ENCODE results near the gene ITGB3BP. TPM values are rescaled to one million over a fixed set of nuclear protein-coding genes. Genes with fewer than 3 reads are reported as not detected.

ITGB3BP gene
- total and polyA plus RNA-seq, 7 donors: 9.4 to 25.3 (median 17.3) TPM

DNA sequence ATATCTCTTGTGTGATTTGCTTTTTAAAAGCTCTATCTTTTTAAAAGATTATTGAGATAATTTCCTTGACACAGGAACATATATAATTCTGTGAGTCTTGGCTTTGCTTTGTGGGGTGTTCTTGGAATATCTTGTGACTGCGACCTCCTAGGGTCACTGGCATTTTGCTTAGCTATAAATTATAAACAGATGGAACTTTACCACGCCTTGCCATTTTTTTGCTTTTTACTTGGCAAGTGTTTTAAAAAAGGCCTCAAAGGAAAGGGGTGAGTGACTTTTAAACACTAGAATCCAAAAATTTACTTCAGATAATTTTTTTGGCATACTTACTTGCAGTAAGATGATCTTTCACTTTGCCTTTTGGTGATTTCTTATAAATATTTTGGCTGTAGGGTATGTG lies 112.0 kb downstream of the ITGB3BP start:
- TF ChIP-seq CTCF (IDR thresholded peaks at IDR 0.05): no peak
- TF ChIP-seq POLR2A (IDR thresholded peaks at IDR 0.05): no peak
- no peak for TF ChIP-seq EP300 (IDR thresholded peaks at IDR 0.05)
- TF ChIP-seq POLR2AphosphoS5 (IDR thresholded peaks at IDR 0.05): no peak
- Histone ChIP-seq H3K36me3 (peaks cover 0 to 18% (median 0%) of the 10 kb centered on the region in 4 donors), H3K4me1 (no peaks in the 10 kb centered on the region), H3K9me3 (no peaks in the 10 kb centered on the region), H3K4me3 (no peak overlapping the region), H3K27ac (no peak overlapping the region), H3K27me3 (no peaks in the 10 kb centered on the region)
- intact Hi-C loops (cut with DNase I): no loop called here
- WGBS, 2 donors: 84 to 91% methylated on average over 2 of the region's 2 CpGs
- DNase-seq: no peak

- DNase-seq: no peak
- H3K27ac ChIP-seq: no peak overlapping the region
- peaks cover 0 to 28% (median under 1%) of the 10 kb centered on the region in 4 donors for H3K36me3 ChIP-seq
- WGBS, 2 donors: 83 to 88% methylated on average over 4 of the region's 4 CpGs
- H3K4me3 ChIP-seq: no peak overlapping the region
- H3K9me3 ChIP-seq: no peaks in the 10 kb centered on the region
- no peaks in the 10 kb centered on the region for H3K27me3 ChIP-seq
- intact Hi-C loops (cut with DNase I): no loop called here
- no peaks in the 10 kb centered on the region for H3K4me1 ChIP-seq
- TF ChIP-seq POLR2AphosphoS5 (IDR thresholded peaks at IDR 0.05) (no peak), CTCF (IDR thresholded peaks at IDR 0.05) (no peak), POLR2A (IDR thresholded peaks at IDR 0.05) (no peak), EP300 (IDR thresholded peaks at IDR 0.05) (no peak)
These were observed 114.7 kb downstream of the ITGB3BP start for GRCh38 chr1:63408331-63408730.

- Histone ChIP-seq H3K9me3 (no peaks in the 10 kb centered on the region), H3K27me3 (no peaks in the 10 kb centered on the region), H3K4me1 (no peaks in the 10 kb centered on the region), H3K36me3 (peaks cover 0 to 21% (median 2%) of the 10 kb centered on the region in 4 donors), H3K4me3 (no peak overlapping the region), H3K27ac (no peak overlapping the region)
- intact Hi-C loops (cut with DNase I): no loop called here
- no peak for DNase-seq
- TF ChIP-seq POLR2A (IDR thresholded peaks at IDR 0.05) (no peak), EP300 (IDR thresholded peaks at IDR 0.05) (no peak), CTCF (IDR thresholded peaks at IDR 0.05) (no peak), POLR2AphosphoS5 (IDR thresholded peaks at IDR 0.05) (no peak)
These were observed 116.0 kb downstream of the ITGB3BP start for GRCh38 chr1:63407002-63407401.

- Histone ChIP-seq H3K27ac (no peak overlapping the region), H3K9me3 (no peaks in the 10 kb centered on the region), H3K27me3 (no peaks in the 10 kb centered on the region), H3K4me3 (no peak overlapping the region), H3K36me3 (peaks cover 0 to 17% (median 2%) of the 10 kb centered on the region in 4 donors), H3K4me1 (no peaks in the 10 kb centered on the region)
- TF ChIP-seq POLR2A (IDR thresholded peaks at IDR 0.05) (no peak), EP300 (IDR thresholded peaks at IDR 0.05) (no peak), CTCF (IDR thresholded peaks at IDR 0.05) (no peak), POLR2AphosphoS5 (IDR thresholded peaks at IDR 0.05) (no peak)
- intact Hi-C loops (cut with DNase I): no loop called here
- DNase-seq: no peak
These were observed 117.0 kb downstream of the ITGB3BP start for GRCh38 chr1:63405987-63406386.

DNA sequence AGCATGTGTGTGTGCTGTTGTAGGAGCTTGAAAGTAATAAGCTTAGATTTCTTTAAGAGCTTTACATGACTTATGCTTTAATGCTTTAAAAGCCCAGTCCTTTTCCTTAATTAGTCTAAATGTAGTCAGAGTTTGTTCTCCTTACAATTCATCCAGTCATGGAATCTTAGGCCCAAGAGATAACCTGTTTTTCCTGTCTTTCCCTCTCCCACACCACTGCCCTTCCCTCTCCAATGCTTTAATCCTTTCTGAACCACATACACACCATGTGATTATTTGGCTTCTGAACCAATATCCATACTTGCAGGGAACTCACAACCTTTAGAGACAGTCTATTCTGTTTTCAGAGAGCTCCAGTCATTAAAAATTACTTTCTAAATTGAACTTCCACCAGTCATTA lies 118.0 kb downstream of the ITGB3BP start:
- Histone ChIP-seq H3K27ac (no peak overlapping the region), H3K9me3 (no peaks in the 10 kb centered on the region), H3K4me1 (no peaks in the 10 kb centered on the region), H3K27me3 (no peaks in the 10 kb centered on the region), H3K4me3 (no peak overlapping the region), H3K36me3 (peaks cover 0 to 17% (median 2%) of the 10 kb centered on the region in 4 donors)
- no peak for TF ChIP-seq POLR2AphosphoS5 (IDR thresholded peaks at IDR 0.05)
- TF ChIP-seq EP300 (IDR thresholded peaks at IDR 0.05): no peak
- no peak for TF ChIP-seq CTCF (IDR thresholded peaks at IDR 0.05)
- no peak for TF ChIP-seq POLR2A (IDR thresholded peaks at IDR 0.05)
- intact Hi-C loops (cut with DNase I): no loop called here
- no peak for DNase-seq

Measured in sigmoid colon (tissue), 7 donors.